Measurements from ENCODE around the gene EIF5A. TPM values are rescaled to one million over a fixed set of nuclear protein-coding genes. Genes with fewer than 3 reads are reported as not detected.

EIF5A gene
- total and polyA plus RNA-seq, 4 donors: 179 to 506 (median 302) TPM

DNA sequence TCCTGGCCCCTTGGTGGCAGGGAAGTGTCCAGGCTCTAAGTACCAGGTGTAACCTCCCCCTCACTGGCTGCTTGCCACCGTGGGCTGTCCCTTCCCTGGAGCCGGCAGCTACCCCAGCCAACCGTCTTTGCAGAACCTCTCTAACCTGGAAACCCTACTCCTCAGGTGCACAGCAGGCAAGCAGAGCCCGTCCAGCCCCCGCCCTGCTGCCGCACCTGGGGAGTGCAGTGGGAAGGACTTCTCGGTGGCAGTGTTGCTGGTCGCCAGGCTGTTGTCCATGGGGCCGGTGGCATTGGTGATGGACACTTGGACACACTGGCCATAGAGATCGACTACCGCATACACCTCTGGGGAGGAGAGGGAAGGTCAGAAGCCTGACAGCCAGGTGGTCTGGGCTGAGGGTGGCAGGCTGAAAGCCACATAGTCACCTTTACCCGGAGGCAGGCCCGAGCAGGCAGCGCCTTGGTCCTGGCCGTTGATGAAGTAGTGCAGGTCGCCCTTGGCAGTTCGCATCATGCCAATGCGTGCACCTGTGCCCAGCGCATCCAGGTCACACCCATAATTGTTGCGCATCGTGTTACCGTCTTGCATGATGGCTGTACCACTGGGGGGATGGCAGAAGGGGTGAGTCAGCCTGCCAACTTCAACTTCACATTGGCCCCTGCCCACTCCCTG, 15.2 kb downstream of the EIF5A start:
- Histone ChIP-seq H3K27me3 (ENCODE audit: control insufficient read depth in 4 of 4, insufficient read depth in 4 of 4, low read length in 3 of 4) (no peaks in the 10 kb centered on the region), H3K36me3 (ENCODE audit: control insufficient read depth in 4 of 4, insufficient read depth in 3 of 4, low read depth in 1 of 4, low read length in 3 of 4) (peaks cover 18 to 72% (median 33%) of the 10 kb centered on the region in 4 donors)

DNA sequence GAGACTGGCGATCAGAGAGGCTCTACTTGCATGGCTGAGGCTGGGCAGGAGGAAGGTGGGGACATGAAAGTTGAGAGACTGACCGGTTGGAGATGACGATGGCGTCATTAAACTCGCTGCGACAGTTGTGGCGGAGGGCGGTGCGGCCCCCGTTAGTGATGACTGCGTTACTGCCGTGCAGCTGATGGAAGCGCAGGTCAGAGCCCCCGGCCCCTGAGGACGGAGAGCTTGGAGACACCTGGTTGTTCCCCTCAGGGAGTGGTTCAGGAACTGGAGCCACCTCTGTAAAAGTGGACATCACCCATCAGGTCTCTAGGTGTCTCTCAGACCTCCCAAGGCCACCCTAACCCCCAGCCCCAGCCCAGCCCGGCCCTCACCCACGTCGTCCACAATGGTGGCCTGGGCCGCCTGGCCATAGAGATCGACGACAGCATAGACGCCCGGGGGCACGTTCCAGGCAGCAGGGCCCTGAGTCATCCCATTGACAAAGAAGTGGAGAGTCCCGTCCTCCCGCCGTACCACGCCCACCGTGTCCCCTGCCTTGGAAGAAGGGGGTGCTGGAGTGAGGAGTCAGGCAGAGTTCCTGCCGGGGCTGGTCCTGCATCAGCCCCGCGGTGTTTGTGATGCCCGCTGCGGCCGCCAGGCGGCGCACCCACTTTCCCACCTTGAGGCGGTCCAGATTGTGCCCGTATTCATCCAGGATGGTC, 16.5 kb downstream of the EIF5A start:
- TF ChIP-seq HNF4A (conservative IDR thresholded peaks at IDR 0.05): no peak
- TF ChIP-seq RAD21 (IDR thresholded peaks at IDR 0.05): no peak
- TF ChIP-seq CTCF (IDR thresholded peaks at IDR 0.05; ENCODE audit: low read depth, low read length, missing input control): peak; percentile 55

More for the DNA sequence above, 15.2 kb downstream of the EIF5A start:
- WGBS: 93% methylated on average over 22 of the region's 22 CpGs
- no peak for DNase-seq (ENCODE audit: low spot score)
- H3K4me3 ChIP-seq (ENCODE audit: low read depth in 1 of 3, low read length in 3 of 3): no peak overlapping the region
- H3K4me1 ChIP-seq (ENCODE audit: control insufficient read depth in 4 of 4, insufficient read depth in 4 of 4, low read length in 3 of 4): peaks cover 0 to 2% (median 0%) of the 10 kb centered on the region in 4 donors
- no peaks in the 10 kb centered on the region for H3K9me3 ChIP-seq (ENCODE audit: control insufficient read depth in 4 of 4, low read length in 3 of 4)
- H3K27ac ChIP-seq (ENCODE audit: low read depth in 1 of 2, low read length in 2 of 2): no peak overlapping the region
- no peak for TF ChIP-seq CTCF (IDR thresholded peaks at IDR 0.05; ENCODE audit: low read depth, low read length, missing input control)
- no peak for TF ChIP-seq YY1 (IDR thresholded peaks at IDR 0.05)
- no peak for TF ChIP-seq HNF4A (conservative IDR thresholded peaks at IDR 0.05)
- TF ChIP-seq NR2F2 (IDR thresholded peaks at IDR 0.05): no peak
- TF ChIP-seq ATF3 (IDR thresholded peaks at IDR 0.05): no peak
- no peak for TF ChIP-seq FOXA1 (IDR thresholded peaks at IDR 0.05)
- TF ChIP-seq FOXA2 (IDR thresholded peaks at IDR 0.05): no peak
- no peak for TF ChIP-seq MAX (IDR thresholded peaks at IDR 0.05)
- TF ChIP-seq EGR1 (IDR thresholded peaks at IDR 0.05; ENCODE audit: low read depth in 2 of 2): no peak
- TF ChIP-seq GABPA (IDR thresholded peaks at IDR 0.05 in 1 of 2, conservative IDR thresholded peaks at IDR 0.05 in 1 of 2): no peak
- no peak for TF ChIP-seq SP1 (IDR thresholded peaks at IDR 0.05)
- TF ChIP-seq JUND (IDR thresholded peaks at IDR 0.05): no peak
- TF ChIP-seq, protein P1, sequence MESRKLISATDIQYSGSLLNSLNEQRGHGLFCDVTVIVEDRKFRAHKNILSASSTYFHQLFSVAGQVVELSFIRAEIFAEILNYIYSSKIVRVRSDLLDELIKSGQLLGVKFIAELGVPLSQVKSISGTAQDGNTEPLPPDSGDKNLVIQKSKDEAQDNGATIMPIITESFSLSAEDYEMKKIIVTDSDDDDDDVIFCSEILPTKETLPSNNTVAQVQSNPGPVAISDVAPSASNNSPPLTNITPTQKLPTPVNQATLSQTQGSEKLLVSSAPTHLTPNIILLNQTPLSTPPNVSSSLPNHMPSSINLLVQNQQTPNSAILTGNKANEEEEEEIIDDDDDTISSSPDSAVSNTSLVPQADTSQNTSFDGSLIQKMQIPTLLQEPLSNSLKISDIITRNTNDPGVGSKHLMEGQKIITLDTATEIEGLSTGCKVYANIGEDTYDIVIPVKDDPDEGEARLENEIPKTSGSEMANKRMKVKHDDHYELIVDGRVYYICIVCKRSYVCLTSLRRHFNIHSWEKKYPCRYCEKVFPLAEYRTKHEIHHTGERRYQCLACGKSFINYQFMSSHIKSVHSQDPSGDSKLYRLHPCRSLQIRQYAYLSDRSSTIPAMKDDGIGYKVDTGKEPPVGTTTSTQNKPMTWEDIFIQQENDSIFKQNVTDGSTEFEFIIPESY (IDR thresholded peaks at IDR 0.05): no peak
- TF ChIP-seq RAD21 (IDR thresholded peaks at IDR 0.05): no peak
- TF ChIP-seq TAF1 (conservative IDR thresholded peaks at IDR 0.05): no peak
- H3K9ac ChIP-seq (ENCODE audit: low read depth in 1 of 2, low read length in 2 of 2): no peak overlapping the region

More for the DNA sequence above, 16.5 kb downstream of the EIF5A start:
- no peak overlapping the region for H3K9ac ChIP-seq (ENCODE audit: low read depth in 1 of 2, low read length in 2 of 2)
- no peak overlapping the region for H3K27ac ChIP-seq (ENCODE audit: low read depth in 1 of 2, low read length in 2 of 2)
- peak; percentile 77 for DNase-seq (ENCODE audit: low spot score)
- H3K27me3 ChIP-seq (ENCODE audit: control insufficient read depth in 4 of 4, insufficient read depth in 4 of 4, low read length in 3 of 4): no peaks in the 10 kb centered on the region
- peaks cover 7 to 14% (median 10%) of the 10 kb centered on the region in 4 donors for H3K4me1 ChIP-seq (ENCODE audit: control insufficient read depth in 4 of 4, insufficient read depth in 4 of 4, low read length in 3 of 4)
- peaks cover 8 to 60% (median 25%) of the 10 kb centered on the region in 4 donors for H3K36me3 ChIP-seq (ENCODE audit: control insufficient read depth in 4 of 4, insufficient read depth in 3 of 4, low read depth in 1 of 4, low read length in 3 of 4)
- 76% methylated on average over 39 of the region's 39 CpGs for WGBS
- H3K9me3 ChIP-seq (ENCODE audit: control insufficient read depth in 4 of 4, low read length in 3 of 4): no peaks in the 10 kb centered on the region
- no peak overlapping the region for H3K4me3 ChIP-seq (ENCODE audit: low read depth in 1 of 3, low read length in 3 of 3)
